ENCODE results near the gene ARHGAP26. TPM values are rescaled to one million over a fixed set of nuclear protein-coding genes. Genes with fewer than 3 reads are reported as not detected.

ARHGAP26 gene
- total RNA-seq, 1 donor from 2014 or later = 15.1 TPM

DNA sequence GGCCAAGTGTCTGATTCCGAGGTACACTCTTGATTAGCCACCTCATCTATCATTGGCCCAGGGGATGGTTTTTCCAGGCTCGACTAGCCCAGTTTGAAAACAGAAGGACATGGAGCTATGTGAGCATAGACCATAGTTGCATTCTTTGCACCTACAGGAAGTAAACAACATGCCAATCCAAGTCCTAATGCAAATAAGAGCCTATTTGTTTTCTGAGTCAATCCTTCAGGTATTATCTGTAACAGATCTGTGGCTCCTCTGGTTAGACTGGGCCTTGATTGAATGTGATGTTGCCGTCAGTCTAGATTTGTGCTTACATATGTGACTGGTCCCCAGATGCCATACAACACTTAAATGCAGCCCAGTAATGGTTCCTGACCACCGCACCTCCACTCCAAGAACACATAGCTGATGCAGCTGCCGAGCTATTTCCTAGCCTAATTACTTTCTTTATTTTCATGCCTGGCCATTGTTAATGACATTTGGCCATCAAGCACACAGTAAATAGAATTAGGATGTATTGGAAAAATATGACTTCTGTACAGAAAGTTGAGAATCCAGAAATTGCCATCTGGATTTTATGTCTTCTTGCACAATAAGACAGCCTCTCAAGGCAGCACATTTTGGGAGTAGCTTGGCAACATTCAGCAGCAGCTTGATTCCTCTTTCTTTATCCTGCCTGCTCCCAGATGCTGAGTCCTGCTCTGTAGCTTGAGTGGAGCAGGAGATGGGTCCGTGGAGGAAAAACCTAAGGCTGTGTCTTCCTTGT, 29.5 kb upstream of the ARHGAP26 start:
- Mint-ChIP-seq H3K4me3 (ENCODE audit: low read depth) (no peak overlapping the region), H3K4me1 (ENCODE audit: low read depth) (peaks cover 2% of the 10 kb centered on the region), H3K36me3 (ENCODE audit: low read depth) (no peaks in the 10 kb centered on the region), H3K27ac (no peak overlapping the region), H3K27me3 (ENCODE audit: low read depth) (peaks cover 23% of the 10 kb centered on the region), H3K9me3 (no peaks in the 10 kb centered on the region)
- no peak for DNase-seq (ENCODE audit: low spot score)
- intact Hi-C loops (cut with micrococcal nuclease) = no loop called here

GRCh38 chr5:142743592-142744441, 26.4 kb upstream of the ARHGAP26 start:
- intact Hi-C loops (cut with micrococcal nuclease) = no loop called here
- no peak overlapping the region for H3K4me3 Mint-ChIP-seq (ENCODE audit: low read depth)

DNA sequence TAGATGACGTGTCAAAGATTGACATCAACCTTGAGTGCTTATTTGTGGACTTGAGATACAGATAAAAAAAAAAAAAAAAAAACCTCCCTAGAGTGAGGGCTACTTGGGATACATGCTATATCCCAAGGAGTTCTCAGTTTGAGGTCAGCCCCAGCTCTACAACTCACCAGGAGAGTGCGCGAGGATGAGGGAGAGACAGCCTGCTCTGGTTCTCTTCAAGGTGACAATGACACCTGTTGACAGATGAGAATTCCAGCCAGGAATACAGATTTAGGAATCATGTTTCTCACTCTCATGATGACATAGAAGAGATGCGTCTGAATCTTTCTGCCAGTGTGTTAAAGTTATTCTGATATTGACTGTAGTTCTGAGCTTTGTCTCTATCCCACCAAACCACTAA, 24.9 kb upstream of the ARHGAP26 start:
- Mint-ChIP-seq H3K27ac (no peak overlapping the region), H3K27me3 (ENCODE audit: low read depth) (peaks cover 19% of the 10 kb centered on the region), H3K4me1 (ENCODE audit: low read depth) (peaks cover 10% of the 10 kb centered on the region), H3K9me3 (no peaks in the 10 kb centered on the region), H3K36me3 (ENCODE audit: low read depth) (no peaks in the 10 kb centered on the region), H3K4me3 (ENCODE audit: low read depth) (no peak overlapping the region)
- no peak for DNase-seq (ENCODE audit: low spot score)
- intact Hi-C loops (cut with micrococcal nuclease) = no loop called here

More at GRCh38 chr5:142743592-142744441, 26.4 kb upstream of the ARHGAP26 start:
- Mint-ChIP-seq H3K36me3 (ENCODE audit: low read depth) (no peaks in the 10 kb centered on the region), H3K9me3 (no peaks in the 10 kb centered on the region), H3K4me1 (ENCODE audit: low read depth) (peaks cover 3% of the 10 kb centered on the region), H3K27ac (no peak overlapping the region), H3K27me3 (ENCODE audit: low read depth) (peaks cover 27% of the 10 kb centered on the region)
- DNase-seq (ENCODE audit: low spot score) = no peak

DNA sequence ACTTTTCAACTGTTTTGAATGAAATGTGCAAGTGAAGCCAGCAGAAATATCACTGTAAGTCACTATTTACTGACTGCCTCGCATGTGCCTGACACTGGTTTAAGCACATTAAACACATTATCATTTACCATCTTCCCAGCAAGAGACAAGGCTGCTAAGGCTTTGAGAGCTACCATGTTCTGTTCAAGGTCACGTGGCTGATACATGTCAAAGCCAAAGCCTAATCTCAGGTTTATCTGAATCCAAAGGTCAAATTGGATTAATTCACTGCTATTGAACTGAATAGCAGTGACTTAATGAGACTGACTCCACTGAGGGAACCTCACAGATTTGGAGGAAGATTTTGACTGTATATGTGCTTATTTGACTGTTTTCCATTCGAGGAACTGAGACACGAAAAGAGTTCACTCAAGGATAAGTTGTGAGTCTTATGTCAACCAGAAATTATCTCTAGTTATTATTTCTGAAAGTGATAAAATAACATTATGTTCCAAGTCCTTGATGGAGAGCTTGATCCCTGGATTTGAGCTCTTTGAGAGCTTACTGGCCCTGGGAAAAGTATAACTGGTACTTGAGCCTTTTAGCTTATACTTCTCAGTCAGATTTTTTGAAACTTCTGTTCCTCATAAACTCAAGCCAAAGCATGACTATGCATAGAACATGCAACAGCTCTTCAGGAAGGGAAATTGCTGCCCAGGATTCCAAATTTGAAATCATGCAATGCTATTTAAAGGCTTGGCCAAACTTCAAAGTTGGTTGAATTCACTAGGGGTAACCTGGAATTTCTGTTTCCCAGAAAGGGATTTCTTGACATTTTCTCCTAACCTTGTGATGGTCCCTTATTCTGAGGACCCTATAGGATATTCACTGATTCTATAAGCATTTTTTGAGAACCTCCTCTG, 23.4 kb upstream of the ARHGAP26 start:
- no peaks in the 10 kb centered on the region for H3K9me3 Mint-ChIP-seq
- no peaks in the 10 kb centered on the region for H3K36me3 Mint-ChIP-seq (ENCODE audit: low read depth)
- H3K4me3 Mint-ChIP-seq (ENCODE audit: low read depth) = no peak overlapping the region
- no peak for DNase-seq (ENCODE audit: low spot score)
- peaks cover 17% of the 10 kb centered on the region for H3K27me3 Mint-ChIP-seq (ENCODE audit: low read depth)
- H3K27ac Mint-ChIP-seq = no peak overlapping the region
- intact Hi-C loops (cut with micrococcal nuclease) = no loop called here
- peaks cover 10% of the 10 kb centered on the region for H3K4me1 Mint-ChIP-seq (ENCODE audit: low read depth)

GRCh38 chr5:142748132-142748531, 22.0 kb upstream of the ARHGAP26 start:
- Mint-ChIP-seq H3K4me1 (ENCODE audit: low read depth) (peaks cover 10% of the 10 kb centered on the region), H3K27ac (no peak overlapping the region), H3K9me3 (no peaks in the 10 kb centered on the region), H3K4me3 (ENCODE audit: low read depth) (no peak overlapping the region), H3K27me3 (ENCODE audit: low read depth) (peaks cover 12% of the 10 kb centered on the region), H3K36me3 (ENCODE audit: low read depth) (no peaks in the 10 kb centered on the region)
- no peak for DNase-seq (ENCODE audit: low spot score)
- intact Hi-C loops (cut with micrococcal nuclease) = loop anchor here (1.0 to 2.0 kb wide), 3 partner anchors 119 to 141 kb away; no protein-coding TSS in a partner anchor

DNA sequence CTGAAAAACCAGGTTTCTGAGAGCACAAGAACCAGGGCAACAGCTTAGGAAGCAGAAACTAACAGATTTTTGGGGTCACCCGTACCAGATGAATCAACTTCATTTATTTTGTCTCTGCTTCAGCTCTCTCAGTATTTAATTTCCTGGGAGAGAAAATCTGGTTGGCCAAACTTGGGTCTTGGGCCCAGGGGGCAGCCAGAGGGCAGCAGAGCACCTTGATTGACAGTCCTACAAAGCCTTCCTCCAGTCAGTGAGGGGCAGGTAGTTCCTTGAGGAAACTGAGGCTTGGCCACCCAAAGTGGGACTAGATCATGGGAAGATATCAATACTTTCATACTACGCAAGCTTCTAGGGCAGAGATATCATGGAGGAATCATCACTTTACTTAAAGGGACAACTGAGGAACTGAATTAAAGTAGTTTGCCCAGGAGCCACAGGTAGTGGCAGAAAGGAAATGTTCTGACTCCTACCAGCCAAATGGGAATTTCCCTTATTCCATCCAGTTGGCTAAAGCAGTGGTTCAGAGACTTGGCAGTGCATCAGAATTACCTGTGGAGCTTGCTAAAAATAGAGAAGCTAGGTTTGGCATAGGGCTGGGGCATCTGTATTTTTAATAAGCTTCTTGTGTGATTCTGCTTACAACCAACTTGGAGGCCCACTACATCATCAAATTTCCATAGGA, 21.5 kb upstream of the ARHGAP26 start:
- Mint-ChIP-seq H3K4me1 (ENCODE audit: low read depth) (peaks cover 11% of the 10 kb centered on the region), H3K4me3 (ENCODE audit: low read depth) (no peak overlapping the region), H3K36me3 (ENCODE audit: low read depth) (no peaks in the 10 kb centered on the region), H3K27ac (no peak overlapping the region), H3K27me3 (ENCODE audit: low read depth) (peaks cover 12% of the 10 kb centered on the region), H3K9me3 (no peaks in the 10 kb centered on the region)
- intact Hi-C loops (cut with micrococcal nuclease) = loop anchor here (1.0 to 2.0 kb wide), 4 partner anchors 21 to 140 kb away; no protein-coding TSS in a partner anchor
- DNase-seq (ENCODE audit: low spot score) = no peak

GRCh38 chr5:142749321-142749720, 20.9 kb upstream of the ARHGAP26 start:
- H3K27me3 Mint-ChIP-seq (ENCODE audit: low read depth) = peaks cover 11% of the 10 kb centered on the region
- no peak overlapping the region for H3K4me3 Mint-ChIP-seq (ENCODE audit: low read depth)
- H3K9me3 Mint-ChIP-seq = no peaks in the 10 kb centered on the region
- H3K36me3 Mint-ChIP-seq (ENCODE audit: low read depth) = no peaks in the 10 kb centered on the region
- peaks cover 10% of the 10 kb centered on the region for H3K4me1 Mint-ChIP-seq (ENCODE audit: low read depth)
- no peak overlapping the region for H3K27ac Mint-ChIP-seq
- intact Hi-C loops (cut with micrococcal nuclease) = loop anchor here (1.0 to 2.0 kb wide), 2 partner anchors 20 to 139 kb away; no protein-coding TSS in a partner anchor
- DNase-seq (ENCODE audit: low spot score) = no peak

- intact Hi-C loops (cut with micrococcal nuclease) = no loop called here
- no peaks in the 10 kb centered on the region for H3K36me3 Mint-ChIP-seq (ENCODE audit: low read depth)
- H3K4me1 Mint-ChIP-seq (ENCODE audit: low read depth) = peaks cover 21% of the 10 kb centered on the region
- DNase-seq (ENCODE audit: low spot score) = no peak
- no peak overlapping the region for H3K27ac Mint-ChIP-seq
- no peaks in the 10 kb centered on the region for H3K27me3 Mint-ChIP-seq (ENCODE audit: low read depth)
- H3K9me3 Mint-ChIP-seq = no peaks in the 10 kb centered on the region
- no peak overlapping the region for H3K4me3 Mint-ChIP-seq (ENCODE audit: low read depth)
These were observed 17.0 kb upstream of the ARHGAP26 start for GRCh38 chr5:142753116-142753631.

- H3K36me3 Mint-ChIP-seq (ENCODE audit: low read depth) = no peaks in the 10 kb centered on the region
- H3K27me3 Mint-ChIP-seq (ENCODE audit: low read depth) = no peaks in the 10 kb centered on the region
- peaks cover 24% of the 10 kb centered on the region for H3K4me1 Mint-ChIP-seq (ENCODE audit: low read depth)
- intact Hi-C loops (cut with micrococcal nuclease) = no loop called here
- no peak for DNase-seq (ENCODE audit: low spot score)
- H3K9me3 Mint-ChIP-seq = no peaks in the 10 kb centered on the region
- no peak overlapping the region for H3K27ac Mint-ChIP-seq
- H3K4me3 Mint-ChIP-seq (ENCODE audit: low read depth) = no peak overlapping the region
These were observed 16.1 kb upstream of the ARHGAP26 start for GRCh38 chr5:142754031-142754430.

- Mint-ChIP-seq H3K27ac (no peak overlapping the region), H3K4me1 (ENCODE audit: low read depth) (peaks cover 17% of the 10 kb centered on the region), H3K9me3 (no peaks in the 10 kb centered on the region), H3K27me3 (ENCODE audit: low read depth) (no peaks in the 10 kb centered on the region), H3K36me3 (ENCODE audit: low read depth) (no peaks in the 10 kb centered on the region), H3K4me3 (ENCODE audit: low read depth) (no peak overlapping the region)
- no peak for DNase-seq (ENCODE audit: low spot score)
- intact Hi-C loops (cut with micrococcal nuclease) = no loop called here
These were observed 13.6 kb upstream of the ARHGAP26 start for GRCh38 chr5:142756576-142756975.

- H3K36me3 Mint-ChIP-seq (ENCODE audit: low read depth) = no peaks in the 10 kb centered on the region
- H3K4me3 Mint-ChIP-seq (ENCODE audit: low read depth) = no peak overlapping the region
- intact Hi-C loops (cut with micrococcal nuclease) = no loop called here
- H3K9me3 Mint-ChIP-seq = no peaks in the 10 kb centered on the region
- peaks cover 17% of the 10 kb centered on the region for H3K4me1 Mint-ChIP-seq (ENCODE audit: low read depth)
- H3K27ac Mint-ChIP-seq = peak overlapping the region; percentile 9
- no peak for DNase-seq (ENCODE audit: low spot score)
- H3K27me3 Mint-ChIP-seq (ENCODE audit: low read depth) = peaks cover 4% of the 10 kb centered on the region
These were observed 12.6 kb upstream of the ARHGAP26 start for GRCh38 chr5:142757564-142757963.

All from activated T-helper 2 cell treated with anti-CD3 and anti-CD28 coated beads, Interferon-gamma antibody, Interleukin-2, Interleukin-4, amounts not matched to agents 10 μg/mL and 5 μg/mL and 100 μg/mL, durations not matched to agents 14 hours and 24 hours and 36 hours (primary cell).